Smooth muscle cell of the umbilical artery (primary cell): ENCODE data around the gene LMBRD1. TPM values are rescaled to one million over a fixed set of nuclear protein-coding genes. Genes with fewer than 3 reads are reported as not detected.

Experiments
- total RNA-seq: library from RNA; depleted of rRNA; stranded (reverse); fragments of >200 nt; gene quantifications from 2 replicates; pipeline ENCODE4 v1.2.3, GENCODE V29; 2014

Gene LMBRD1
- 23.3 and 30.6 TPM in 2 replicates for total RNA-seq

DNA sequence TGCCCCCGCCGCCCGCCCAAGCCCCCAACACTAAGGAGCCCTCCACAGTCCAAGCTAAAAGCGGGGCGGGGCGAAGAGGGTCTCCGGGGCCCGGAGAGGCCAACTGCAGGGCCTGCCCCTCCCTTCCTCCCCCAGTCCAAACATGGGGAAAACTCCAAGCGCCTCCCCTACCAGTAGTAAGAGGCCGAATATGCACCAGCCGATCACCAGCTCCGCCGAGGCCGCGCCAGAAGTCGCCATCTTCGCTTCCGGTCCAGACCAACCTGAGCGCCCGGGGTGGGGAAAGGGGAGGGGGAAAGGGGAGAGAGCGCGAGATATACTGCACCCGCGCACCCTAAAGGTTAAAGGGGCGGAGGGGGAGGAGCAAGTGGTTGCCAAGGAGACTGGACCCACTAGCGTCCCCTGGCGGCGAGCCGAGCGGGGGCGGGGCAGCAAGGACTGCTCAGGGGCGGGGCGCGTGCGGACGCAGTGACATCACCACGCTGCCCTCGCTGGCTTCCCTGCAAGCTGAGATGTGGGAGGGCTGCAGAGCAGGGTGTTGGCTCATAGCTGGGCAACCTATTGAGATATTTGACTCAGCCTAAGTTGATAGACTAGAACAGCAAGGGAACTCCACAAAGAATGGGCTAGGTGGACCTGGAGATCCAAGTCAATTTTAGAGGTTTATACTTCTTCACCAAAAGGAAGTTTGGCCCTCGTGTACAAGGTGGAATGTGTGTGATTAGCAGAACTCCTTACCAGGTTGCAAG, at the start of gene LMBRD1:
Gene LMBRD1, minus strand, starts transcription at position 369 of the 749 bp plus-strand sequence. Its CDS starts 129 bp downstream, at position 240.

Other genes with a start within 250 kb of the LMBRD1 start
- 0.59 and 1.0 TPM in 2 replicates for gene COL19A1, start 69.5 kb upstream of the LMBRD1 start, total RNA-seq